A204.1 (cell line): Measurements from ENCODE around the gene S100A14.
"Not testable (repeated sequence)": the region's sequence is repeated elsewhere in the genome, so short reads cannot be mapped to it uniquely, and the experiment has no call there.

Experiments
- FAIRE-seq: peaks from 2 replicates; lab custom pipeline; 2012; peaks lifted over from hg19 to GRCh38; lab: Jason Lieb, UNC

S100A14 gene

GRCh38 chr1:153614906-153615305, 1.2 kb downstream of the S100A14 start:
- no peak for FAIRE-seq

GRCh38 chr1:153614189-153614900, 1.8 kb downstream of the S100A14 start:
- no peak for FAIRE-seq

- FAIRE-seq: no peak
Observed at GRCh38 chr1:153613406-153613805, 2.7 kb downstream of the S100A14 start.

GRCh38 chr1:153612755-153613331, 3.3 kb downstream of the S100A14 start, which contains the start of gene S100A16:
S100A16 (minus strand) TSS chr1:153613137; CDS start chr1:153608151, 4,986 bp downstream.
- FAIRE-seq: no peak

GRCh38 chr1:153612111-153612754, 3.9 kb downstream of the S100A14 start:
- no peak for FAIRE-seq

- no peak for FAIRE-seq
Observed at GRCh38 chr1:153611356-153611755, 4.8 kb downstream of the S100A14 start.

- no peak for FAIRE-seq
Observed at GRCh38 chr1:153610811-153611301, 5.3 kb downstream of the S100A14 start.

- no peak for FAIRE-seq
Observed at GRCh38 chr1:153610334-153610733, 5.8 kb downstream of the S100A14 start.

- no peak for FAIRE-seq
Observed at GRCh38 chr1:153609585-153609907, 6.6 kb downstream of the S100A14 start.

GRCh38 chr1:153608742-153609584, 7.2 kb downstream of the S100A14 start:
- no peak for FAIRE-seq

- no peak for FAIRE-seq
Observed at GRCh38 chr1:153608089-153608682, 7.9 kb downstream of the S100A14 start.

- no peak for FAIRE-seq
Observed at GRCh38 chr1:153607381-153607780, 8.7 kb downstream of the S100A14 start.

GRCh38 chr1:153606194-153606593, 9.9 kb downstream of the S100A14 start:
- FAIRE-seq: no peak

- no peak for FAIRE-seq
Observed at GRCh38 chr1:153602749-153603148, 13.4 kb downstream of the S100A14 start.

- no peak for FAIRE-seq
Observed at GRCh38 chr1:153599847-153600246, 16.3 kb downstream of the S100A14 start.

GRCh38 chr1:153598309-153599172, 17.6 kb downstream of the S100A14 start:
- no peak for FAIRE-seq

- FAIRE-seq: no peak
Observed at GRCh38 chr1:153597206-153597605, 18.9 kb downstream of the S100A14 start.

GRCh38 chr1:153592748-153593147, 23.4 kb downstream of the S100A14 start:
- no peak for FAIRE-seq

GRCh38 chr1:153588482-153588881, 27.6 kb downstream of the S100A14 start:
- no peak for FAIRE-seq

GRCh38 chr1:153588033-153588432, 28.1 kb downstream of the S100A14 start:
- not testable (repeated sequence) for FAIRE-seq

- no peak for FAIRE-seq
Observed at GRCh38 chr1:153587314-153587713, 28.8 kb downstream of the S100A14 start.
